Measurements from ENCODE around the gene ADGRV1.

Gene ADGRV1

DNA sequence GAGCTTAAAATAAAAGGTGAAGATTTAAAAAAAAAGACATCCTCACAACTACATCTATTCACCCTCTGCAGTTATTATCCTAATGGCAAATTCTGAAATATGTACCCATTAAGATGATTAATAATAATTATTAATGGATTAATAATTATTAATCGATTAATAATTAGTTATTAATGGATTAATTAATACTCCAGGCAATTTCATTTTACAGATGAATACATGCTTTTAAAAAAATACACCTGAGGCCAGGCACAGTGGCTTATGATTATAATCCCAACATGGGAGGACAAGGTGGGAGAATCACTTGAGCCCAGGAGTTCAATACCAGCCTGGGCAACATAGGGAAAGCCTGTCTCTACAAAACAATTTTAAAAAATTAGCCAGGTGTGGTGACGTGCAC is 642.1 kb downstream of the ADGRV1 start:
- DNase-seq (ENCODE audit: low read depth in 2 of 2) = no peak

DNA sequence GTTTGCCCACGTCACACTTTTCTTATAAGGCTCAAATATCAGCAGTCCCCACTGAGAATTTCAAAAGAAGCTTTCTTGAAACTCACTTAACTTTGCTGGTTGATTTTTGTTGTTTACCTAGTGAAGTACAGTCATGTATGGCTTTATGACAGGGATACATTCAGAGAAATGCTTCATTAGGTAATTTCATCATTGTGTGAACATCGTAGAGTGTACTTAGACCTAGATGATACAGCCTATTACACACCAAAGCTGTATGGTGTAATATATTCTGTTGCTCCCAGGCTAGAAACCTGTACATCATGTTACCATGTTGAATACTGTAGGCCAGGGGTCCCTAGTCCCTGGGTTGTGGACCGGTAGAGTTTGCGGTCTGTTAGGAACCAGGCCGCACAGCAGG is 647.5 kb downstream of the ADGRV1 start:
- DNase-seq (ENCODE audit: low read depth in 2 of 2) = no peak

DNA sequence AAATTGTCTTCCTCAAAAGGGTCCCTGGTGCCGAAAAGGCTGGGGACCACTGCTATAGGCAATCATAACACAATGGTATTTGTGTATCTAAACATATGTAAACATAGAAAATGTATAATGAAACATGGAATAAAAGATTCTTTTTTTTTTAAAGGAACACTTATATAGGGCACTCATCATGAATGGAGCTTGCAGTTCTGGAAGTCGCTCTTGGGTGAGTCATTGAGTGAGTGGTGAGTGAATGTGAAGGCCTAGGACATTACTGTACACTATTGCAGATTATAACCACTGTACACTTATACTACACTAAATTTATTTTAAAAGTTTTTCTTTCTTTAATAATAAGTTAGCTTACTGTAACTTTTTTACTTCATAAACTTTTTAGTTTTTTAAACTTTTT is 648.1 kb downstream of the ADGRV1 start:
- DNase-seq (ENCODE audit: low read depth in 2 of 2) = no peak

DNA sequence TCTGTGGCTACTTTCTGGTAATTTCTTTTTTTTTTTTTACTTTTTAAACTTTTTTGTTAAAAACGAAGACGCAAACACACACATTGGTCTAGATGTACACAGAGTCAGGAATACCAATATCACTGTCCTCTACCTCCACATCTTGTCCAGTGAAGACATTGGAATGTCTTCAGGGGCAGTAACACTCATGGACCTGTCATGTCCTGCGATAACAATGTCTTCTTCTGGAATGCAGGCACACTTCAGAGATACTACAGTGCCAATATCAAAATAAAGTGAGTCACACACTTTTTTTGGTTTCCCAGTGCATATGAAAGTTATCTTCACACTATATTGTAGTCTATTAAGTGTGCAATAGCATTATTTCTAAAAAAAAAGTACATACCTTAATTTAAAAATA is 648.7 kb downstream of the ADGRV1 start:
- DNase-seq (ENCODE audit: low read depth in 2 of 2) = no peak

DNA sequence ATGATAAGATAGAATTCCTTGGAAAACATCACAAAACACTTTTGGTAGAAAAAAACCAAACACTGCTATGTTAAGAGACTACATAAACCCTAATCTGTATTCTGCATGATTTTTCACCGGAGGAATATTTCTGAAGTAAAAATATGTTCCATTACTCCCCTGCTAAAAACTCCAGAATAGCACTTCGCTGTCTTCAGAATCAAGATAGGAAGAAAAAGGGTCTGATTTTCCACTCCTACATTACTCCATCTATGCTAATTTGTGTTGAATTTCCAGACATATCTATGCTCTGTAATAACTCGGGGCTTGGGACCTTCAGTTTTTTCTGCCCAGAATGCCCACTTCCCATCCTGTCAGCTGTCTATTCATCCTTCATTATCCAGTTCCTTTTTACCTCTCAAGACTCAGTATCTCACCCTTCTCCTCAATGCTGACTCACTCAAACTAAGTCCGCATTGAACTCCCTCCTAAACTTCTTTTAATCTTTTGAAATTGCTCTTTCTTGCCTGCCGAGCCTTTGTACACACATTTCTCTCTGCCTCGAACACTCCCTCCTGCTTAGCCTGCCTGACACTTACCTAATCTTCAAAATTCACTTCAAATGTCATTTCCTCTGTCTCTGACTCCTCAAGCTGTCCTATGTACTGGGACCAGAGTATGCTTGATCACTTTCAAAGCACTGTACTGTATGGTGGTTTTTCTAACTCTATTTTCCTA is 653.6 kb downstream of the ADGRV1 start:
- DNase-seq (ENCODE audit: low read depth in 2 of 2) = no peak

DNA sequence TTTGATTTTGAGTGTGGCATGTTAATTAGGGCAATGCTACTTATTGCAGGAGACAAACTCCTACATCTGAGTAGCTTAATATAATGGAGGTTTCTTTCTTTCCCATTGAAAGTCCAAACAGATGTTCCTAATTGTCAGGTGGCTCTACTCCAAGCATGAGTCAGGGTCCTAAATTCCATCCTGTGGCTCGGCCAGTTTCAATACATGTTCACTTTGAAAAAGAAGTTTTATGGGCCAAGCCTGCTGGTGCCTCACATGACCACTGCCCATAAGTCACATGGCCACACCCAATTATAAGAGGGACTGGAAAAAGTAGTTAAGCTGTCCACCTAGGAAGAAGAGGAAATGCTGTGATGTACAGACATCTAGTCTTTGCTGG is 654.1 kb downstream of the ADGRV1 start:
- DNase-seq (ENCODE audit: low read depth in 2 of 2) = no peak
